OCI-LY1 (cell line): ENCODE results near the gene MMAA.
"Not testable (repeated sequence)": the region's sequence is repeated elsewhere in the genome, so short reads cannot be mapped to it uniquely, and the experiment has no call there.

ENCODE experiments used
- H2AFZ ChIP-seq: fragments of 200-600 bp; sonication (generic), shearing (Covaris generic); 2 replicates; pipeline ENCODE4 v1.6.0; 2014; ENCODE audit warnings: antibody characterized with exemption, mild to moderate bottlenecking, low read length
- H3F3A ChIP-seq: fragments of 200-600 bp; sonication (generic), shearing (Covaris generic); 2 replicates; pipeline ENCODE4 v1.6.0; 2014; ENCODE audit warnings: mild to moderate bottlenecking, antibody characterized with exemption, low read length, moderate library complexity; ENCODE audit not compliant: insufficient read depth
- H3K27ac ChIP-seq: fragments of 200-600 bp; sonication (generic); 2 replicates; pipeline ENCODE4 v1.5.1; 2014; ENCODE audit warnings: low read length, mixed run types, mild to moderate bottlenecking, low read depth; ENCODE audit not compliant: poor library complexity, severe bottlenecking
- H3K27me3 ChIP-seq: fragments of 200-600 bp; sonication (generic); 2 replicates; pipeline ENCODE4 v1.6.0; 2014; ENCODE audit warnings: antibody characterized with exemption, mild to moderate bottlenecking, low read length, moderate library complexity; ENCODE audit not compliant: insufficient read depth
- H3K36me3 ChIP-seq: fragments of 200-600 bp; sonication (generic); 2 replicates; pipeline ENCODE4 v1.6.1; 2014; ENCODE audit warnings: mild to moderate bottlenecking, antibody characterized with exemption, low read length, moderate library complexity, mixed read lengths; ENCODE audit not compliant: insufficient read depth
- H3K4me1 ChIP-seq: fragments of 200-600 bp; sonication (generic); 2 replicates; pipeline ENCODE4 v1.5.1; 2014; ENCODE audit warnings: mild to moderate bottlenecking, low read length, moderate library complexity; ENCODE audit not compliant: insufficient read depth, severe bottlenecking
- H3K4me2 ChIP-seq: fragments of 200-600 bp; sonication (generic), shearing (Covaris generic); 2 replicates; pipeline ENCODE4 v1.6.1; 2014; ENCODE audit warnings: low read length
- H3K4me3 ChIP-seq: fragments of 200-600 bp; sonication (generic); 2 replicates; pipeline ENCODE4 v1.5.1; 2014; ENCODE audit warnings: low read length, low read depth, mild to moderate bottlenecking, mixed read lengths; ENCODE audit not compliant: poor library complexity, severe bottlenecking
- H3K79me2 ChIP-seq: fragments of 200-600 bp; shearing (Covaris generic); 2 replicates; pipeline ENCODE4 v1.6.1; 2016; ENCODE audit warnings: mixed run types, low read length, mixed read lengths; ENCODE audit not compliant: insufficient read depth
- H3K9ac ChIP-seq: fragments of 200-600 bp; sonication (generic), shearing (Covaris generic); 2 replicates; pipeline ENCODE4 v1.6.1; 2014; ENCODE audit warnings: mild to moderate bottlenecking, low read length, mixed read lengths
- H3K9me2 ChIP-seq: fragments of 200-600 bp; sonication (generic), shearing (Covaris generic); 2 replicates; pipeline ENCODE4 v1.6.1; 2014; ENCODE audit warnings: low read depth, mild to moderate bottlenecking, low read length, mixed read lengths
- H3K9me3 ChIP-seq: fragments of 200-600 bp; shearing (Covaris generic); 2 replicates; pipeline ENCODE4 v1.6.1; 2014; ENCODE audit warnings: low read length, mixed read lengths
- H4K20me1 ChIP-seq: fragments of 200-600 bp; sonication (generic), shearing (Covaris generic); 2 replicates; pipeline ENCODE4 v1.6.0; 2016; ENCODE audit warnings: mild to moderate bottlenecking, low read length; ENCODE audit not compliant: insufficient read depth
- EZH2 ChIP-seq: fragments of 200-600 bp; sonication (generic), shearing (Covaris generic); IDR thresholded peaks from 2 replicates; pipeline ENCODE4 v1.8.0; 2017; ENCODE audit warnings: borderline replicate concordance, mixed run types, mild to moderate bottlenecking, antibody characterized with exemption, low read length, moderate library complexity, mixed read lengths
- TF ChIP-seq, protein P1 (sequence below): fragments of 200-600 bp; sonication (generic), shearing (Covaris generic); IDR thresholded peaks from 2 replicates; pipeline ENCODE4 v1.5.1; 2017; ENCODE audit warnings: mild to moderate bottlenecking, antibody characterized with exemption, low read length, moderate library complexity, mixed read lengths

Gene MMAA

DNA sequence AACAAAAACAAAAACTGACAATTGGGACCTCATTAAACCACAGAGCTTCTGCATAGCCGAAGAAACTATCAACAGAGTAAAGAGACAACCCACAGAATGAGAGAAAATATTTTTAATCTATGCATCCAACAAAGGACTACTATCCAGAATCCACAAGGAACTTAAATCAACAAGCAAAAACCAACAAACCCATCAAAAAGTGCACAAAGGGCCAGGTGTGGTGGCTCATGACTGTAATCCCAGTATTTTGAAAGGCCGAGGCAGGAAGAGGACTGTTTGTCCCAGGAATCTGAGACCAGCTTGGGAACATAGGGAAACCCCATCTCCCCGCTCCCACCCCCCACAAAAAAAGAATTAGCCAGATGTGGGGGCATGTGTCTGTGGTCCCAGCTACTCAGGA is 71.4 kb downstream of the MMAA start:
- H4K20me1 ChIP-seq = no peaks in the 10 kb centered on the region
- no peaks in the 10 kb centered on the region for H3F3A ChIP-seq
- H3K79me2 ChIP-seq = no peaks in the 10 kb centered on the region
- no peak overlapping the region for H2AFZ ChIP-seq
- H3K27me3 ChIP-seq = no peaks in the 10 kb centered on the region
- no peak overlapping the region for H3K4me3 ChIP-seq
- H3K9me2 ChIP-seq = no peaks in the 10 kb centered on the region
- H3K4me2 ChIP-seq = no peak overlapping the region
- no peaks in the 10 kb centered on the region for H3K4me1 ChIP-seq
- no peaks in the 10 kb centered on the region for H3K36me3 ChIP-seq
- H3K27ac ChIP-seq = no peak overlapping the region
- no peak overlapping the region for H3K9ac ChIP-seq
- peaks cover 2% of the 10 kb centered on the region; the same call in 1 of the 2 replicates for H3K9me3 ChIP-seq
- no peak for TF ChIP-seq EZH2
- TF ChIP-seq, protein P1, sequence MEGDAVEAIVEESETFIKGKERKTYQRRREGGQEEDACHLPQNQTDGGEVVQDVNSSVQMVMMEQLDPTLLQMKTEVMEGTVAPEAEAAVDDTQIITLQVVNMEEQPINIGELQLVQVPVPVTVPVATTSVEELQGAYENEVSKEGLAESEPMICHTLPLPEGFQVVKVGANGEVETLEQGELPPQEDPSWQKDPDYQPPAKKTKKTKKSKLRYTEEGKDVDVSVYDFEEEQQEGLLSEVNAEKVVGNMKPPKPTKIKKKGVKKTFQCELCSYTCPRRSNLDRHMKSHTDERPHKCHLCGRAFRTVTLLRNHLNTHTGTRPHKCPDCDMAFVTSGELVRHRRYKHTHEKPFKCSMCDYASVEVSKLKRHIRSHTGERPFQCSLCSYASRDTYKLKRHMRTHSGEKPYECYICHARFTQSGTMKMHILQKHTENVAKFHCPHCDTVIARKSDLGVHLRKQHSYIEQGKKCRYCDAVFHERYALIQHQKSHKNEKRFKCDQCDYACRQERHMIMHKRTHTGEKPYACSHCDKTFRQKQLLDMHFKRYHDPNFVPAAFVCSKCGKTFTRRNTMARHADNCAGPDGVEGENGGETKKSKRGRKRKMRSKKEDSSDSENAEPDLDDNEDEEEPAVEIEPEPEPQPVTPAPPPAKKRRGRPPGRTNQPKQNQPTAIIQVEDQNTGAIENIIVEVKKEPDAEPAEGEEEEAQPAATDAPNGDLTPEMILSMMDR = no peak

DNA sequence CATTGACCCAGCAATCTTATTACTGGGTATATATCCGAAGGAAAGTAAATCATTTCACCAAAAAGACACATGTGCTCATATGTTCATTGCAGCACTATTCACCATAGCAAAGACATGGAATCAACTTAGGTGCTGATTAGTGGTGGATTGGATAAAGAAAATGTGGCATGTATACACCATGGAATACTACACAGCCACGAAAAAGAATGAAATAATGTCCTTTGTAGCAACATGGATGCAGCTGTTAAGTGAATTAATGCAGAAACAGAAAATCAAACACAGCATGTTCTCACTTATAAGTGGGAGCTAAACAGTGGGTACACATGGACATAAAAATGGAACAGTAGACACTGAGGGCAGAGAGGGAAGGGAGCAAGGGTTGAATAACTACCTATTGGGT is 72.2 kb downstream of the MMAA start:
- H3K9ac ChIP-seq, H3K9me3 ChIP-seq, H3K36me3 ChIP-seq, H3K79me2 ChIP-seq, H2AFZ ChIP-seq, H3K27me3 ChIP-seq, H3K27ac ChIP-seq, H3K9me2 ChIP-seq, H4K20me1 ChIP-seq, H3K4me3 ChIP-seq, H3K4me2 ChIP-seq, H3F3A ChIP-seq, H3K4me1 ChIP-seq: not testable (repeated sequence)

DNA sequence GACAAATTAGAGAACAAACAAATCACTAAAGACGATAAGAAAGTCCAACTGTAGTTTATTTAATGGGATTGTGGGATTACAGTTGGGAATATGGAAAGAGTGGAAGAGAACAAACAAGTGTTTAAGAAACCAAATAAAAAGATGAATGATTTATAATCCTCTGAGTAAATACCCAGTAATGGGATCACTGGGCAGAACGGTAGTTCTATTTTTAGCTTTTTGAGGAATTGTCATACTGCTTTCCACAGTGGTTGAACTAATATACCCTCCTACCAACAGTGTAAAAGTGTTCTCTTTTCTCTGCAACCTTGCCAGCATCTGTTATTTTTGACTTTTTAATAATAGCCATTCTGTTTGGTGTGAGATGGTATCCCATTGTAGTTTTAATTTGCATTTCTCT is 75.7 kb downstream of the MMAA start:
- no peaks in the 10 kb centered on the region for H3K36me3 ChIP-seq
- no peaks in the 10 kb centered on the region for H3F3A ChIP-seq
- H3K4me1 ChIP-seq = no peaks in the 10 kb centered on the region
- no peak overlapping the region for H3K4me2 ChIP-seq
- no peak overlapping the region for H3K27ac ChIP-seq
- H2AFZ ChIP-seq = no peak overlapping the region
- no peaks in the 10 kb centered on the region for H3K79me2 ChIP-seq
- no peaks in the 10 kb centered on the region for H3K9me2 ChIP-seq
- H3K4me3 ChIP-seq = no peak overlapping the region
- TF ChIP-seq, protein P1 = no peak
- no peak for TF ChIP-seq EZH2
- no peaks in the 10 kb centered on the region for H3K9me3 ChIP-seq
- H4K20me1 ChIP-seq = no peaks in the 10 kb centered on the region
- H3K9ac ChIP-seq = no peak overlapping the region
- no peaks in the 10 kb centered on the region for H3K27me3 ChIP-seq

DNA sequence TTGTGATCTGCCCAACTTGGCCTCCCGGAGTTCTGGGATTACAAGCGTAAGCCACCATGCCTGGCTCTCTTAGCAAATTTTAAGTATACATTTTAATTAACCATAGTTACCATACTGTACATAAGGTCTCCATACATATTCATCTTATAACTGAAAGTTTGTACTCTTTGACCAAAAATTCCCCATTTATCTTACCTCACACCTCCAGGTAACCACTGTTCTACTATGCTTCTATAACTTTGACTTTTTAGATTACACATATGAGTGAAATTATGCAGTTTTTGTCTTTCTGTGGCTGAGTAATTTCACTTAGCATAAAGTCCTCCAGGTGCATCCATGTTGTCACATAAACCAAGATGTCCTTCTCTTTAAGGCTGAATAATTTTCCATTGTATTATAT is 78.1 kb downstream of the MMAA start:
- no peaks in the 10 kb centered on the region for H3F3A ChIP-seq

More for the DNA sequence above, 78.1 kb downstream of the MMAA start:
- no peak for TF ChIP-seq EZH2
- TF ChIP-seq, protein P1 = no peak
- Histone ChIP-seq H3K4me2 (no peak overlapping the region), H3K4me1 (no peaks in the 10 kb centered on the region), H3K79me2 (no peaks in the 10 kb centered on the region), H3K9ac (no peak overlapping the region), H2AFZ (no peak overlapping the region), H4K20me1 (no peaks in the 10 kb centered on the region), H3K27ac (no peak overlapping the region), H3K4me3 (no peak overlapping the region), H3K36me3 (no peaks in the 10 kb centered on the region), H3K9me2 (no peaks in the 10 kb centered on the region), H3K27me3 (no peaks in the 10 kb centered on the region), H3K9me3 (no peaks in the 10 kb centered on the region)
